HEK293 (cell line): ENCODE measurements around the gene ZC3H4.

ENCODE experiments used
- KLF16 ChIP-seq: fragments of 450-650 bp; formaldehyde crosslinking; IDR thresholded peaks from 2 replicates; pipeline ENCODE4 v1.5.1; 2017; ENCODE audit warnings: missing biosample characterization, missing genetic modification characterization
- MYNN ChIP-seq: fragments of 450-650 bp; formaldehyde crosslinking; IDR thresholded peaks from 2 replicates; pipeline ENCODE4 v1.5.1; 2016; ENCODE audit warnings: missing biosample characterization, missing genetic modification characterization, borderline replicate concordance
- TCF7L2 ChIP-seq: IDR thresholded peaks from 2 replicates; pipeline ENCODE4 v1.6.1; 2011; ENCODE audit warnings: low read depth, mild to moderate bottlenecking, inconsistent platforms, low read length, moderate library complexity, borderline replicate concordance
- ZBTB8A ChIP-seq: fragments of 450-650 bp; formaldehyde crosslinking; IDR thresholded peaks from 2 replicates; pipeline ENCODE4 v1.5.1; 2016; ENCODE audit warnings: missing biosample characterization, missing genetic modification characterization
- ZNF10 ChIP-seq: fragments of 450-650 bp; formaldehyde crosslinking; IDR thresholded peaks from 2 replicates; pipeline ENCODE4 v1.5.1; 2017; ENCODE audit warnings: missing biosample characterization, missing genetic modification characterization
- ZNF48 ChIP-seq: fragments of 450-650 bp; formaldehyde crosslinking; IDR thresholded peaks from 2 replicates; pipeline ENCODE4 v1.5.1; 2016; ENCODE audit warnings: missing biosample characterization, missing genetic modification characterization
- ZNF707 ChIP-seq: fragments of 450-650 bp; formaldehyde crosslinking; IDR thresholded peaks from 2 replicates; pipeline ENCODE4 v1.5.1; 2016; ENCODE audit warnings: missing biosample characterization, missing genetic modification characterization
- ZSCAN30 ChIP-seq: fragments of 450-650 bp; IDR thresholded peaks from 2 replicates; pipeline ENCODE4 v1.5.1; 2018; ENCODE audit warnings: missing biosample characterization, mild to moderate bottlenecking, missing genetic modification characterization, moderate library complexity
- TF ChIP-seq, protein P1 (sequence below): fragments of 450-650 bp; formaldehyde crosslinking; IDR thresholded peaks from 2 replicates; pipeline ENCODE4 v1.5.1; 2016; ENCODE audit warnings: missing biosample characterization, missing genetic modification characterization
- TF ChIP-seq, protein P2 (sequence below): fragments of 450-650 bp; formaldehyde crosslinking; IDR thresholded peaks from 2 replicates; pipeline ENCODE4 v1.5.1; 2016; ENCODE audit warnings: missing biosample characterization, missing genetic modification characterization
- TF ChIP-seq, protein P3 (sequence below): fragments of 450-650 bp; formaldehyde crosslinking; IDR thresholded peaks from 2 replicates; pipeline ENCODE4 v1.5.1; 2016; ENCODE audit warnings: missing biosample characterization, missing genetic modification characterization
- TF ChIP-seq, protein P4 (sequence below): fragments of 450-650 bp; IDR thresholded peaks from 2 replicates; pipeline ENCODE4 v1.5.1; 2018; ENCODE audit warnings: missing biosample characterization, mild to moderate bottlenecking, missing genetic modification characterization
- TF ChIP-seq, protein P5 (sequence below): fragments of 450-650 bp; formaldehyde crosslinking; IDR thresholded peaks from 2 replicates; pipeline ENCODE4 v1.5.1; 2016; ENCODE audit warnings: missing biosample characterization, missing genetic modification characterization
- TF ChIP-seq, protein P6 (sequence below): fragments of 450-650 bp; formaldehyde crosslinking; IDR thresholded peaks from 2 replicates; pipeline ENCODE4 v1.5.1; 2016; ENCODE audit warnings: missing biosample characterization, missing genetic modification characterization

DNA sequence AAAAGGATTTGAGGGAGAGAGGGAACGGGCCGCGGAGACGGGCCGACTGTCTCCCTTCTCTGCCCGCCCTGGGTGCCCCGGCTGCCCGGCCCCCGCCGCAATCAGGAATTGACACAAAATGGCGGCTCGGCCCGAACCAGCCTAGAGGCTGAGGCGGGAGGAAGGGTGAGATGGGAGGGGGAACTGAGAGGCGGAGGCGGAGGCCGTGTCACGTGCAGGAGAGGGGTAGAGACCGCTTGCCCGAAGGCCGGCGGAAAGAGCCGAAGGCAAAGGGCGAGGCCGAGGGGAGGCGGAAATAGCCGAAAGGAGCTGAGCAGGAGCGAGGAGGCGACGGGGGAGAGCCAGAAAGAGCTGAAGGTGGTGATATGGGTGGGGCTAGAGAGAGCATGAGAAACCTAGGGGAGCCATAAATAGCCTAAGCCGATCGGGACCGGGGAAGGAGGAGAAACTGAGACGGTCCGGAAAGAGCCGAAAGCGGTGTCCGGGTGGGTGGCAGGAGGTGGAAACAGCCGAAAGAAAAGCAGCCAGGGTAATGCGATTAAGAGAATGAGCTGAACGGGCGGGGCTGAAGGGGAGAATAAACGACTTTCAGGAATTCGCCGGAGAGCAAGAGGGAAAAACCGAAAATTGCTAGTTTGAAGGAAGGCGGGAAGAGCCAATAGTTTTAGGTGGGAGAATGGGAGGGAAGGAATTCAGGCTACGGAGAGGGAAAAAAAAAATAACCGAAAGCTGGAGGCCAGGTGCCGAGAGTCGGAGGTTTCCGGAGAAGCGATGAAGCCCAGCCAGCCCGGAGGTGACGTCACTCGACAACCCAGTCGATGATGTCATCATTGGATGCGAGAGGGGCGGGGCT lies at the start of gene ZC3H4:
- TF ChIP-seq, protein P1, sequence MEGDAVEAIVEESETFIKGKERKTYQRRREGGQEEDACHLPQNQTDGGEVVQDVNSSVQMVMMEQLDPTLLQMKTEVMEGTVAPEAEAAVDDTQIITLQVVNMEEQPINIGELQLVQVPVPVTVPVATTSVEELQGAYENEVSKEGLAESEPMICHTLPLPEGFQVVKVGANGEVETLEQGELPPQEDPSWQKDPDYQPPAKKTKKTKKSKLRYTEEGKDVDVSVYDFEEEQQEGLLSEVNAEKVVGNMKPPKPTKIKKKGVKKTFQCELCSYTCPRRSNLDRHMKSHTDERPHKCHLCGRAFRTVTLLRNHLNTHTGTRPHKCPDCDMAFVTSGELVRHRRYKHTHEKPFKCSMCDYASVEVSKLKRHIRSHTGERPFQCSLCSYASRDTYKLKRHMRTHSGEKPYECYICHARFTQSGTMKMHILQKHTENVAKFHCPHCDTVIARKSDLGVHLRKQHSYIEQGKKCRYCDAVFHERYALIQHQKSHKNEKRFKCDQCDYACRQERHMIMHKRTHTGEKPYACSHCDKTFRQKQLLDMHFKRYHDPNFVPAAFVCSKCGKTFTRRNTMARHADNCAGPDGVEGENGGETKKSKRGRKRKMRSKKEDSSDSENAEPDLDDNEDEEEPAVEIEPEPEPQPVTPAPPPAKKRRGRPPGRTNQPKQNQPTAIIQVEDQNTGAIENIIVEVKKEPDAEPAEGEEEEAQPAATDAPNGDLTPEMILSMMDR (tag by site-specific recombination), result no peak
- TF ChIP-seq ZNF10 (tag by site-specific recombination), result peak; percentile 19; the same call in 1 of the 2 replicates
- peak; percentile 78; the same call in 1 of the 2 replicates for TF ChIP-seq KLF16 (tag by site-specific recombination)
- no peak for TF ChIP-seq ZNF707 (tag by site-specific recombination)
- TF ChIP-seq, protein P2, sequence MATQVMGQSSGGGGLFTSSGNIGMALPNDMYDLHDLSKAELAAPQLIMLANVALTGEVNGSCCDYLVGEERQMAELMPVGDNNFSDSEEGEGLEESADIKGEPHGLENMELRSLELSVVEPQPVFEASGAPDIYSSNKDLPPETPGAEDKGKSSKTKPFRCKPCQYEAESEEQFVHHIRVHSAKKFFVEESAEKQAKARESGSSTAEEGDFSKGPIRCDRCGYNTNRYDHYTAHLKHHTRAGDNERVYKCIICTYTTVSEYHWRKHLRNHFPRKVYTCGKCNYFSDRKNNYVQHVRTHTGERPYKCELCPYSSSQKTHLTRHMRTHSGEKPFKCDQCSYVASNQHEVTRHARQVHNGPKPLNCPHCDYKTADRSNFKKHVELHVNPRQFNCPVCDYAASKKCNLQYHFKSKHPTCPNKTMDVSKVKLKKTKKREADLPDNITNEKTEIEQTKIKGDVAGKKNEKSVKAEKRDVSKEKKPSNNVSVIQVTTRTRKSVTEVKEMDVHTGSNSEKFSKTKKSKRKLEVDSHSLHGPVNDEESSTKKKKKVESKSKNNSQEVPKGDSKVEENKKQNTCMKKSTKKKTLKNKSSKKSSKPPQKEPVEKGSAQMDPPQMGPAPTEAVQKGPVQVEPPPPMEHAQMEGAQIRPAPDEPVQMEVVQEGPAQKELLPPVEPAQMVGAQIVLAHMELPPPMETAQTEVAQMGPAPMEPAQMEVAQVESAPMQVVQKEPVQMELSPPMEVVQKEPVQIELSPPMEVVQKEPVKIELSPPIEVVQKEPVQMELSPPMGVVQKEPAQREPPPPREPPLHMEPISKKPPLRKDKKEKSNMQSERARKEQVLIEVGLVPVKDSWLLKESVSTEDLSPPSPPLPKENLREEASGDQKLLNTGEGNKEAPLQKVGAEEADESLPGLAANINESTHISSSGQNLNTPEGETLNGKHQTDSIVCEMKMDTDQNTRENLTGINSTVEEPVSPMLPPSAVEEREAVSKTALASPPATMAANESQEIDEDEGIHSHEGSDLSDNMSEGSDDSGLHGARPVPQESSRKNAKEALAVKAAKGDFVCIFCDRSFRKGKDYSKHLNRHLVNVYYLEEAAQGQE, result peak; percentile 63
- TF ChIP-seq, protein P3, sequence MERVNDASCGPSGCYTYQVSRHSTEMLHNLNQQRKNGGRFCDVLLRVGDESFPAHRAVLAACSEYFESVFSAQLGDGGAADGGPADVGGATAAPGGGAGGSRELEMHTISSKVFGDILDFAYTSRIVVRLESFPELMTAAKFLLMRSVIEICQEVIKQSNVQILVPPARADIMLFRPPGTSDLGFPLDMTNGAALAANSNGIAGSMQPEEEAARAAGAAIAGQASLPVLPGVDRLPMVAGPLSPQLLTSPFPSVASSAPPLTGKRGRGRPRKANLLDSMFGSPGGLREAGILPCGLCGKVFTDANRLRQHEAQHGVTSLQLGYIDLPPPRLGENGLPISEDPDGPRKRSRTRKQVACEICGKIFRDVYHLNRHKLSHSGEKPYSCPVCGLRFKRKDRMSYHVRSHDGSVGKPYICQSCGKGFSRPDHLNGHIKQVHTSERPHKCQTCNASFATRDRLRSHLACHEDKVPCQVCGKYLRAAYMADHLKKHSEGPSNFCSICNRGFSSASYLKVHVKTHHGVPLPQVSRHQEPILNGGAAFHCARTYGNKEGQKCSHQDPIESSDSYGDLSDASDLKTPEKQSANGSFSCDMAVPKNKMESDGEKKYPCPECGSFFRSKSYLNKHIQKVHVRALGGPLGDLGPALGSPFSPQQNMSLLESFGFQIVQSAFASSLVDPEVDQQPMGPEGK (tag by site-specific recombination), result peak; percentile 96
- TF ChIP-seq, protein P4, sequence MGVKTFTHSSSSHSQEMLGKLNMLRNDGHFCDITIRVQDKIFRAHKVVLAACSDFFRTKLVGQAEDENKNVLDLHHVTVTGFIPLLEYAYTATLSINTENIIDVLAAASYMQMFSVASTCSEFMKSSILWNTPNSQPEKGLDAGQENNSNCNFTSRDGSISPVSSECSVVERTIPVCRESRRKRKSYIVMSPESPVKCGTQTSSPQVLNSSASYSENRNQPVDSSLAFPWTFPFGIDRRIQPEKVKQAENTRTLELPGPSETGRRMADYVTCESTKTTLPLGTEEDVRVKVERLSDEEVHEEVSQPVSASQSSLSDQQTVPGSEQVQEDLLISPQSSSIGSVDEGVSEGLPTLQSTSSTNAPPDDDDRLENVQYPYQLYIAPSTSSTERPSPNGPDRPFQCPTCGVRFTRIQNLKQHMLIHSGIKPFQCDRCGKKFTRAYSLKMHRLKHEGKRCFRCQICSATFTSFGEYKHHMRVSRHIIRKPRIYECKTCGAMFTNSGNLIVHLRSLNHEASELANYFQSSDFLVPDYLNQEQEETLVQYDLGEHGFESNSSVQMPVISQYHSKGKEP (tag by site-specific recombination), result no peak
- TF ChIP-seq ZBTB8A (tag by site-specific recombination), result peak; percentile 66
- no peak for TF ChIP-seq MYNN (tag by site-specific recombination)
- no peak for TF ChIP-seq ZSCAN30 (tag by site-specific recombination)
- TF ChIP-seq, protein P5, sequence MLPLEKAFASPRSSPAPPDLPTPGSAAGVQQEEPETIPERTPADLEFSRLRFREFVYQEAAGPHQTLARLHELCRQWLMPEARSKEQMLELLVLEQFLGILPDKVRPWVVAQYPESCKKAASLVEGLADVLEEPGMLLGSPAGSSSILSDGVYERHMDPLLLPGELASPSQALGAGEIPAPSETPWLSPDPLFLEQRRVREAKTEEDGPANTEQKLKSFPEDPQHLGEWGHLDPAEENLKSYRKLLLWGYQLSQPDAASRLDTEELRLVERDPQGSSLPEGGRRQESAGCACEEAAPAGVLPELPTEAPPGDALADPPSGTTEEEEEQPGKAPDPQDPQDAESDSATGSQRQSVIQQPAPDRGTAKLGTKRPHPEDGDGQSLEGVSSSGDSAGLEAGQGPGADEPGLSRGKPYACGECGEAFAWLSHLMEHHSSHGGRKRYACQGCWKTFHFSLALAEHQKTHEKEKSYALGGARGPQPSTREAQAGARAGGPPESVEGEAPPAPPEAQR (tag by site-specific recombination), result peak; percentile 90
- TF ChIP-seq, protein P6, sequence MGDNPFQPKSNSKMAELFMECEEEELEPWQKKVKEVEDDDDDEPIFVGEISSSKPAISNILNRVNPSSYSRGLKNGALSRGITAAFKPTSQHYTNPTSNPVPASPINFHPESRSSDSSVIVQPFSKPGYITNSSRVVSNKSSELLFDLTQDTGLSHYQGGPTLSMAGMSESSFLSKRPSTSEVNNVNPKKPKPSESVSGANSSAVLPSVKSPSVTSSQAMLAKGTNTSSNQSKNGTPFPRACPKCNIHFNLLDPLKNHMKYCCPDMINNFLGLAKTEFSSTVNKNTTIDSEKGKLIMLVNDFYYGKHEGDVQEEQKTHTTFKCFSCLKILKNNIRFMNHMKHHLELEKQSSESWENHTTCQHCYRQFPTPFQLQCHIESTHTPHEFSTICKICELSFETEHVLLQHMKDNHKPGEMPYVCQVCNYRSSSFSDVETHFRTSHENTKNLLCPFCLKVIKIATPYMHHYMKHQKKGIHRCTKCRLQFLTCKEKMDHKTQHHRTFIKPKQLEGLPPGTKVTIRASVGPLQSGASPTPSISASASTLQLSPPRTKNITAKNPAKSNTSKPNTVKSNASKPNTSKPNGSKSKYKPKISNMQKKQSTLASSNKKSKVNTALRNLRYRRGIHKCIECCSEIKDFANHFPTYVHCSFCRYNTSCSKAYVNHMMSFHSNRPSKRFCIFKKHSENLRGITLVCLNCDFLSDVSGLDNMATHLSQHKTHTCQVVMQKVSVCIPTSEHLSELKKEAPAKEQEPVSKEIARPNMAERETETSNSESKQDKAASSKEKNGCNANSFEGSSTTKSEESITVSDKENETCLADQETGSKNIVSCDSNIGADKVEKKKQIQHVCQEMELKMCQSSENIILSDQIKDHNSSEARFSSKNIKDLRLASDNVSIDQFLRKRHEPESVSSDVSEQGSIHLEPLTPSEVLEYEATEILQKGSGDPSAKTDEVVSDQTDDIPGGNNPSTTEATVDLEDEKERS (tag by site-specific recombination), result 0 out of 2 replicates have a peak, but pooled peaks have one; percentile 63
- no peak for TF ChIP-seq ZNF48 (tag by site-specific recombination)
- no peak for TF ChIP-seq TCF7L2
